HG02885 (cell line): ENCODE data around the gene ARID5B.

Source experiments
- ATAC-seq: cut with Tn5 transposase; IDR thresholded peaks from one replicate; pipeline ENCODE4 v1.9.1; 2021; ENCODE audit warnings: mild to moderate bottlenecking; ENCODE audit not compliant: unreplicated experiment, poor library complexity

The ARID5B gene

GRCh38 chr10:62112300-62112699, 210.8 kb downstream of the ARID5B start:
- ATAC-seq: no peak

DNA sequence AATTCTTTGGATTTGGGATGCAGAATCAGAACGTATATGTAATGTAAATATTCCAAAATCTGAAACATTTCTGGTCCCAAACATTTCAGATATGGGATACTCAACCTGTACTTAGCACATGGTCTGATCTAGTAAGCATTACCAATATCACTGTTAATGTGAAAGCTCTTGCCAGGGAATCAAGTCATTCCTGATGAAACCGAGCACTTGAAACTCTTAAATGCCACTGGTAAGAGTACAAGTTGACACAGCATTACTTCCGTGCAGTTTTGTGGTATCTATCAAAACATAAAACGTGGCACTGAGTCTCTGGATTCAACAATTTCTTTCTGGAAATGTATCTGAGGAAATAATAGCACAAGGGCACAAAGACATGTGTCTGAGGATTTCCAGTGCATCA, 211.5 kb downstream of the ARID5B start:
- ATAC-seq: no peak

- ATAC-seq: no peak
Measured at GRCh38 chr10:62113680-62114079, 212.2 kb downstream of the ARID5B start.

- ATAC-seq: no peak
Measured at GRCh38 chr10:62115321-62115720, 213.8 kb downstream of the ARID5B start.

GRCh38 chr10:62115842-62116241, 214.3 kb downstream of the ARID5B start:
- ATAC-seq: no peak

DNA sequence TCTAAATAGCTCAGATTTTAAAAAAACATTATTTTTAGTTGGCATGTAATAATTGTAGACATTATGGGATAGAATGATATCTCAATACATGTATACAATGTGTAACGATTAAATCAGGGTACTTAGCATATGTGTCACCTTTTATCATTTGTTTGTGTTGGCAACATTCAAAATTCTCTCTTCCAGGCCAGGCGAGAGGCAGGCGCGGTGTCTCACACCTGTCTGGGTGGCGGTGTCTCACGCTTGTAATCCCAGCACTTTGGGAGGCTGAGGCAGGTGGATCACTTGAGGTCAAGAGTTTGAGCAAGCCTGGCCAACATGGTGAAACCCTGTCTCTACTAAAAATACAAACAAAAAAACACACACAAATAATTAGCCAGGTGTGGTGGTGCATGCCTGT, 215.4 kb downstream of the ARID5B start:
- ATAC-seq: no peak

DNA sequence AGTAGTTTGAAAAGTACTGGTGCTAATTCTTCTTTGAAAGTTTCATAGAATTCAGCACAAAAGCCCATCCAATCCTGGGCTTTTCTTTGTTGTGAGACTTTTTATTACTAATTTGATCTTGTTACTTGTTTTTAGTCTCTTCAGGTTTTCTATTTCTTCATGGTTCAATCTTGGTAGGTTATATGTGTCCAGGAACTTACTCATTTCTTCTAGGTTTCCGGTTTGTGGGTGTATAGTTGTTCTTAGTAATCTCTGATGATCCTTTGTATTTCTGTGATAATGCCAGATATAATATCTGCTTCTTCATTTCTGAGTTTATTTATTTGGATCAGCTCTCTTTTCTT, 219.7 kb downstream of the ARID5B start:
- ATAC-seq: no peak

GRCh38 chr10:62127975-62128374, 226.5 kb downstream of the ARID5B start:
- ATAC-seq: no peak

DNA sequence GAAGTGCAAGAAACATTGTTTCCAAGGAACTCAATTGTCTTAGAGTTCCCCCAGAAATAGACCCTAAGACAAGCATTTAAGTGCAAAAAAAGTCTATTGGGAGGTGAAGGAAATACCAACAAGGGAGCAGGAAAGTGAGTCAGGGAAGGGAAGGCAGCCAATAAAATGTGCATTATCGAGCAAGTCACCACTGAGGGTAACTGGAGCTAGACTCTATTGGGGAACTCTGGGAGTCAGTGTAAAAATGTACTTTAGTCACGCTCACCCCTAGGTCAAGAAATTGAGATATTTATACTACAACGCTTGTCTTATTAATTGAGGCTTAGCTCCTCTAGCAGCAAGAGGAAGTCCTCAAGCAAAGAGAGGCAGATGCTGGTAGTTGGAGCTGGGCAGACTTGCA, 229.4 kb downstream of the ARID5B start:
- ATAC-seq: no peak

- ATAC-seq: no peak
Measured at GRCh38 chr10:62131724-62132123, 230.2 kb downstream of the ARID5B start.

- peak; percentile 96 for ATAC-seq
Measured at GRCh38 chr10:62133618-62134017, 232.1 kb downstream of the ARID5B start.

- no peak for ATAC-seq
Measured at GRCh38 chr10:62136931-62137330, 235.4 kb downstream of the ARID5B start.
